SK-N-SH (cell line): Measurements from ENCODE around the gene CLTCL1. TPM values are rescaled to one million over a fixed set of nuclear protein-coding genes. Genes with fewer than 3 reads are reported as not detected.

Experiments
- CTCF ChIA-PET: fragments of 300-600, 350-600 bp; formaldehyde crosslinking; extraction: SDS; loops from one replicate; lab custom pipeline; 2021; lab: Yijun Ruan, JAX
- POLR2A ChIA-PET: fragments of 350-600 bp; sonication (Branson Sonifier 250); formaldehyde crosslinking; extraction: SDS; loops from one replicate; lab custom pipeline; 2020; ENCODE audit warnings: antibody characterized with exemption, inconsistent platforms; lab: Yijun Ruan, JAX
- DNase-seq: peaks from one replicate; pipeline ENCODE4 v3.0.0; 2012
- H2AFZ ChIP-seq: fragments of 200-600 bp; sonication (generic); 2 replicates; pipeline ENCODE4 v1.8.1; 2016; ENCODE audit warnings: antibody characterized with exemption, mild to moderate bottlenecking, low read depth
- H3F3A ChIP-seq: fragments of 200-600 bp; sonication (generic); replicated peaks from 2 replicates; pipeline ENCODE3; 2016; ENCODE audit warnings: antibody characterized with exemption, mild to moderate bottlenecking; ENCODE audit not compliant: insufficient read depth
- H3K27ac ChIP-seq, 2 experiments: fragments of 200-500 bp in 1 of 2; fragments of 200-600 bp in 1 of 2; sonication (Bioruptor generic) in 1 of 2; sonication (generic), shearing (Covaris generic) in 1 of 2; 2 replicates each; pipeline versions ENCODE4 v1.5.1 to v1.6.1; 2014 to 2016; ENCODE audit warnings: low read depth in 2 of 2, inconsistent platforms in 1 of 2, low read length in 1 of 2, mild to moderate bottlenecking in 1 of 2, mixed read lengths in 1 of 2
- H3K27me3 ChIP-seq: fragments of 200-600 bp; sonication (generic), shearing (Covaris generic); 2 replicates; pipeline ENCODE4 v1.6.1; 2016; ENCODE audit warnings: mixed run types; ENCODE audit not compliant: insufficient read depth
- H3K36me3 ChIP-seq, 2 experiments: fragments of 200-500 bp in 1 of 2; fragments of 200-600 bp in 1 of 2; sonication (Bioruptor generic) in 1 of 2; sonication (generic) in 1 of 2; replicated peaks in 1 of 2; 2 replicates each; pipeline versions ENCODE3 to v1.5.1; 2014 to 2016; ENCODE audit warnings: low read length in 1 of 2, mild to moderate bottlenecking in 1 of 2; ENCODE audit not compliant: insufficient read depth in 2 of 2, control insufficient read depth in 1 of 2
- H3K4me1 ChIP-seq, 2 experiments: fragments of 200-500 bp in 1 of 2; fragments of 200-600 bp in 1 of 2; sonication (Bioruptor generic) in 1 of 2; sonication (generic), shearing (Covaris generic) in 1 of 2; 2 replicates each; pipeline versions ENCODE4 v1.5.1 to v1.6.1; 2014 to 2016; ENCODE audit warnings: low read depth in 1 of 2, low read length in 1 of 2, mixed run types in 1 of 2; ENCODE audit not compliant: insufficient read depth in 2 of 2, control insufficient read depth in 1 of 2
- H3K4me2 ChIP-seq: fragments of 200-600 bp; sonication (generic), shearing (Covaris generic); 2 replicates; pipeline ENCODE4 v1.6.1; 2017; ENCODE audit warnings: mixed run types
- H3K4me3 ChIP-seq, 2 experiments: fragments of 200-500 bp in 1 of 2; fragments of 200-600 bp in 1 of 2; sonication (Bioruptor generic) in 1 of 2; sonication (generic), shearing (Covaris generic) in 1 of 2; 2 replicates each; pipeline versions ENCODE4 v1.5.1 to v1.8.1; 2014 to 2016; ENCODE audit warnings: low read depth in 2 of 2, inconsistent platforms in 1 of 2, low read length in 1 of 2, mild to moderate bottlenecking in 1 of 2, mixed read lengths in 1 of 2, moderate library complexity in 1 of 2
- H3K79me2 ChIP-seq: fragments of 200-600 bp; sonication (generic); 2 replicates; pipeline ENCODE4 v1.8.1; 2017; ENCODE audit warnings: mild to moderate bottlenecking; ENCODE audit not compliant: insufficient read depth
- H3K9ac ChIP-seq: fragments of 200-600 bp; sonication (generic); 2 replicates; pipeline ENCODE4 v1.6.1; 2017; ENCODE audit warnings: mixed run types
- H3K9me2 ChIP-seq: fragments of 200-600 bp; sonication (generic); 2 replicates; pipeline ENCODE4 v1.6.1; 2017; ENCODE audit warnings: mixed run types
- H3K9me3 ChIP-seq: fragments of 200-600 bp; sonication (generic); 2 replicates; pipeline ENCODE4 v1.6.1; 2017; ENCODE audit warnings: mixed run types, mild to moderate bottlenecking, moderate library complexity
- H4K20me1 ChIP-seq: fragments of 200-600 bp; sonication (generic); 2 replicates; pipeline ENCODE4 v1.6.1; 2017; ENCODE audit warnings: mild to moderate bottlenecking, mixed run types; ENCODE audit not compliant: insufficient read depth
- ELF1 ChIP-seq: IDR thresholded peaks from 2 replicates; pipeline ENCODE4 v1.4.0; 2012
- FOXJ3 ChIP-seq: sonication (generic); formaldehyde crosslinking; IDR thresholded peaks from 2 replicates; pipeline ENCODE4 v1.5.1; 2020; ENCODE audit warnings: mild to moderate bottlenecking, missing genetic modification reagents
- GABPA ChIP-seq: IDR thresholded peaks from 2 replicates; pipeline ENCODE4 v1.4.0; 2012; ENCODE audit warnings: low read depth, mild to moderate bottlenecking
- SIN3A ChIP-seq: IDR thresholded peaks from 2 replicates; pipeline ENCODE4 v1.6.1; 2012; ENCODE audit warnings: low read depth, mild to moderate bottlenecking, low read length, moderate library complexity, borderline replicate concordance
- TEAD4 ChIP-seq: IDR thresholded peaks from 2 replicates; pipeline ENCODE4 v1.4.0; 2012; ENCODE audit warnings: mild to moderate bottlenecking, borderline replicate concordance; ENCODE audit not compliant: insufficient read depth
- YY1 ChIP-seq: IDR thresholded peaks from 2 replicates; pipeline ENCODE4 v1.4.0; 2012; ENCODE audit warnings: low read depth, mild to moderate bottlenecking
- WGBS: methylation state at CpG from one replicate; pipeline ENCODE4 v1.1.6; 2017; ENCODE audit warnings: low lambda C conversion rate; 5-methylcytosine and 5-hydroxymethylcytosine counted together
- polyA plus RNA-seq, 3 experiments: library from polyadenylated mRNA; depleted of rRNA; stranded (reverse); fragments of >200 nt; gene quantifications; 2 replicates each; pipeline ENCODE4 v1.2.3, GENCODE V29; 2012
- TF ChIP-seq, protein P1 (sequence below): fragments of 200-600 bp; sonication (generic); IDR thresholded peaks from 2 replicates; pipeline ENCODE4 v1.6.1; 2017; ENCODE audit warnings: antibody characterized with exemption, mild to moderate bottlenecking, moderate library complexity
- TF ChIP-seq, protein P2 (sequence below): fragments of 150-350 bp; IDR thresholded peaks from 2 replicates; pipeline ENCODE4 v1.6.1; 2017; ENCODE audit warnings: antibody characterized with exemption, low read length, low read depth, borderline replicate concordance
- TF ChIP-seq, protein P3 (sequence below): IDR thresholded peaks from 2 replicates; pipeline ENCODE4 v1.4.0; 2012; ENCODE audit warnings: low read depth, borderline replicate concordance
- TF ChIP-seq, protein P4 (sequence below): IDR thresholded peaks from 2 replicates; pipeline ENCODE4 v1.4.0; 2012; ENCODE audit warnings: low read depth

The CLTCL1 gene
- polyA plus RNA-seq, 1 of the 3 experiments (the other 2 are of a cell fraction): 6.7 TPM

DNA sequence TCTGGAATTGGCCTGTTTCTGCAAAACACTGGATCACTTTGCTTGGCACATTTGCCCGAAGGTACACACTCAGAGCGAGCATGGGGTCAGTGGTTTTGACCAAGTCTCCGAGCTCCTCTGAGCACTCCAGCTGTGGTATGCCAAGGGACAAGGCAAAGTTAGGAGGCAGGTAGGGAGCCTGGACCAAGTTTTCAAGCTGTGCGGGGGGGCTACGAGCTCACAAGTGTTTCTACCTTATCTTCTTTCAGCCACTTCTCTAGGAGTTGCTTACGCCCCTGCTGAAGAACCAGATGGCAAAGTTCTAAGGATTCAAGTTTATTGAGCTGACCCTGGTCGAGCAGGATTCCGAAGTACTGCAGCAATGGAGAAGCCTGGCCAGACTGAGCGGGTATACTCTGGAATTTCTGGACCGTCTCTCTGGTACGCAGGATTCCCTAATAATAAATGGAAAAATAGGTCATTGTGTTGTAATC lies 58.3 kb downstream of the CLTCL1 start:
- no peak overlapping the region for H2AFZ ChIP-seq
- no peak for DNase-seq
- no peak overlapping the region for H3K4me3 ChIP-seq
- H3F3A ChIP-seq: no peaks in the 10 kb centered on the region
- peaks cover 0 to 11% of the 10 kb centered on the region in 2 experiments; a peak in 2 of 4 replicates for H3K4me1 ChIP-seq
- H3K79me2 ChIP-seq: no peaks in the 10 kb centered on the region
- H3K36me3 ChIP-seq: peaks cover 16 to 42% of the 10 kb centered on the region in 2 experiments
- 96% methylated on average over 11 of the region's 11 CpGs for WGBS
- POLR2A ChIA-PET: no interaction called here
- H3K27ac ChIP-seq: peak overlapping the region in 1 of 2 experiments; percentile 50; a peak in 2 of 4 replicates
- no peaks in the 10 kb centered on the region for H3K27me3 ChIP-seq
- H3K9me2 ChIP-seq: no peaks in the 10 kb centered on the region
- H3K9ac ChIP-seq: no peak overlapping the region
- no peak overlapping the region for H3K4me2 ChIP-seq
- H4K20me1 ChIP-seq: no peaks in the 10 kb centered on the region
- TF ChIP-seq SIN3A: no peak
- TF ChIP-seq GABPA: no peak
- no peak for TF ChIP-seq ELF1
- TF ChIP-seq, protein P1, sequence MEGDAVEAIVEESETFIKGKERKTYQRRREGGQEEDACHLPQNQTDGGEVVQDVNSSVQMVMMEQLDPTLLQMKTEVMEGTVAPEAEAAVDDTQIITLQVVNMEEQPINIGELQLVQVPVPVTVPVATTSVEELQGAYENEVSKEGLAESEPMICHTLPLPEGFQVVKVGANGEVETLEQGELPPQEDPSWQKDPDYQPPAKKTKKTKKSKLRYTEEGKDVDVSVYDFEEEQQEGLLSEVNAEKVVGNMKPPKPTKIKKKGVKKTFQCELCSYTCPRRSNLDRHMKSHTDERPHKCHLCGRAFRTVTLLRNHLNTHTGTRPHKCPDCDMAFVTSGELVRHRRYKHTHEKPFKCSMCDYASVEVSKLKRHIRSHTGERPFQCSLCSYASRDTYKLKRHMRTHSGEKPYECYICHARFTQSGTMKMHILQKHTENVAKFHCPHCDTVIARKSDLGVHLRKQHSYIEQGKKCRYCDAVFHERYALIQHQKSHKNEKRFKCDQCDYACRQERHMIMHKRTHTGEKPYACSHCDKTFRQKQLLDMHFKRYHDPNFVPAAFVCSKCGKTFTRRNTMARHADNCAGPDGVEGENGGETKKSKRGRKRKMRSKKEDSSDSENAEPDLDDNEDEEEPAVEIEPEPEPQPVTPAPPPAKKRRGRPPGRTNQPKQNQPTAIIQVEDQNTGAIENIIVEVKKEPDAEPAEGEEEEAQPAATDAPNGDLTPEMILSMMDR: no peak
- TF ChIP-seq TEAD4: no peak
- no peaks in the 10 kb centered on the region for H3K9me3 ChIP-seq
- CTCF ChIA-PET: no interaction called here

DNA sequence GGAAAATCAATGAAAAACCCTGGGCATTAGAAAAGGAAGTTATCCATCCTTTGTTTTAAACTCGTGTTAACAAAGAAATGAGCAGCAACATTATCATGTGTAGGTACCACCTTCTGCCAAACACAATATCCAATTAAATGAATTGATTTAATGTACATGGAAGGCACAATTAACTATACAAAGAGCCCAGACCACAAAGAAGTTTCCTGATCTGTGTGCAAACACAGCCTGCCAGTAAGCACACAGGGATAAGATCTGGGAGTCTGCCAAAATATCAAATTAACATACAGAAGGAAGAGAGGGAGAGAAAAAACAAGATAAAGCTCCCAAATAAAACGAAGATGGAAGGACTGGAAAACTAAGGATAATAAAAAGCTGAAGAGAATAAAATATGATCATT lies 58.9 kb downstream of the CLTCL1 start:
- POLR2A ChIA-PET: no interaction called here
- Histone ChIP-seq H3K4me3 (no peak overlapping the region), H3K4me1 (peaks cover 0 to 11% of the 10 kb centered on the region in 2 experiments; a peak in 2 of 4 replicates), H3K9me2 (no peaks in the 10 kb centered on the region), H3K9ac (no peak overlapping the region), H3K4me2 (no peak overlapping the region), H3K79me2 (no peaks in the 10 kb centered on the region), H2AFZ (no peak overlapping the region), H4K20me1 (no peaks in the 10 kb centered on the region), H3F3A (no peaks in the 10 kb centered on the region), H3K36me3 (peaks cover 16 to 42% of the 10 kb centered on the region in 2 experiments), H3K9me3 (no peaks in the 10 kb centered on the region), H3K27me3 (no peaks in the 10 kb centered on the region), H3K27ac (peak overlapping the region in 1 of 2 experiments; percentile 50; a peak in 2 of 4 replicates)
- CTCF ChIA-PET: no interaction called here
- peak; percentile 26 for DNase-seq
- TF ChIP-seq SIN3A: no peak
- TF ChIP-seq YY1: no peak
- TF ChIP-seq, protein P2, sequence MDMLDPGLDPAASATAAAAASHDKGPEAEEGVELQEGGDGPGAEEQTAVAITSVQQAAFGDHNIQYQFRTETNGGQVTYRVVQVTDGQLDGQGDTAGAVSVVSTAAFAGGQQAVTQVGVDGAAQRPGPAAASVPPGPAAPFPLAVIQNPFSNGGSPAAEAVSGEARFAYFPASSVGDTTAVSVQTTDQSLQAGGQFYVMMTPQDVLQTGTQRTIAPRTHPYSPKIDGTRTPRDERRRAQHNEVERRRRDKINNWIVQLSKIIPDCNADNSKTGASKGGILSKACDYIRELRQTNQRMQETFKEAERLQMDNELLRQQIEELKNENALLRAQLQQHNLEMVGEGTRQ: no peak
- TF ChIP-seq, protein P3, sequence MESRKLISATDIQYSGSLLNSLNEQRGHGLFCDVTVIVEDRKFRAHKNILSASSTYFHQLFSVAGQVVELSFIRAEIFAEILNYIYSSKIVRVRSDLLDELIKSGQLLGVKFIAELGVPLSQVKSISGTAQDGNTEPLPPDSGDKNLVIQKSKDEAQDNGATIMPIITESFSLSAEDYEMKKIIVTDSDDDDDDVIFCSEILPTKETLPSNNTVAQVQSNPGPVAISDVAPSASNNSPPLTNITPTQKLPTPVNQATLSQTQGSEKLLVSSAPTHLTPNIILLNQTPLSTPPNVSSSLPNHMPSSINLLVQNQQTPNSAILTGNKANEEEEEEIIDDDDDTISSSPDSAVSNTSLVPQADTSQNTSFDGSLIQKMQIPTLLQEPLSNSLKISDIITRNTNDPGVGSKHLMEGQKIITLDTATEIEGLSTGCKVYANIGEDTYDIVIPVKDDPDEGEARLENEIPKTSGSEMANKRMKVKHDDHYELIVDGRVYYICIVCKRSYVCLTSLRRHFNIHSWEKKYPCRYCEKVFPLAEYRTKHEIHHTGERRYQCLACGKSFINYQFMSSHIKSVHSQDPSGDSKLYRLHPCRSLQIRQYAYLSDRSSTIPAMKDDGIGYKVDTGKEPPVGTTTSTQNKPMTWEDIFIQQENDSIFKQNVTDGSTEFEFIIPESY: no peak
- TF ChIP-seq, protein P4, sequence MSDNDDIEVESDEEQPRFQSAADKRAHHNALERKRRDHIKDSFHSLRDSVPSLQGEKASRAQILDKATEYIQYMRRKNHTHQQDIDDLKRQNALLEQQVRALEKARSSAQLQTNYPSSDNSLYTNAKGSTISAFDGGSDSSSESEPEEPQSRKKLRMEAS: no peak
- no peak for TF ChIP-seq FOXJ3 (CRISPR knock-in tag)
- WGBS: 34% methylated on average over 2 of the region's 2 CpGs
